Right renal pelvis (tissue), 4 donors: Measurements from ENCODE around the gene SDHAF1. TPM values are rescaled to one million over a fixed set of nuclear protein-coding genes. Genes with fewer than 3 reads are reported as not detected.

Experiments used
- DNase-seq, 4 donors: peaks; one replicate each; pipeline ENCODE4 v3.0.0-alpha.2; 2013; ENCODE audit warnings: low read depth in 4 of 4, low spot score in 3 of 4, missing footprints in 1 of 4
- polyA plus RNA-seq, 4 donors: library from polyadenylated mRNA; unstranded; fragments of 120-200 nt; gene quantifications; one replicate each; pipeline ENCODE4 v1.2.1, GENCODE V29; 2013; ENCODE audit not compliant: insufficient read length in 4 of 4

SDHAF1 gene
- polyA plus RNA-seq, 4 donors = 12.7 to 18.6 (median 13.2) TPM

DNA sequence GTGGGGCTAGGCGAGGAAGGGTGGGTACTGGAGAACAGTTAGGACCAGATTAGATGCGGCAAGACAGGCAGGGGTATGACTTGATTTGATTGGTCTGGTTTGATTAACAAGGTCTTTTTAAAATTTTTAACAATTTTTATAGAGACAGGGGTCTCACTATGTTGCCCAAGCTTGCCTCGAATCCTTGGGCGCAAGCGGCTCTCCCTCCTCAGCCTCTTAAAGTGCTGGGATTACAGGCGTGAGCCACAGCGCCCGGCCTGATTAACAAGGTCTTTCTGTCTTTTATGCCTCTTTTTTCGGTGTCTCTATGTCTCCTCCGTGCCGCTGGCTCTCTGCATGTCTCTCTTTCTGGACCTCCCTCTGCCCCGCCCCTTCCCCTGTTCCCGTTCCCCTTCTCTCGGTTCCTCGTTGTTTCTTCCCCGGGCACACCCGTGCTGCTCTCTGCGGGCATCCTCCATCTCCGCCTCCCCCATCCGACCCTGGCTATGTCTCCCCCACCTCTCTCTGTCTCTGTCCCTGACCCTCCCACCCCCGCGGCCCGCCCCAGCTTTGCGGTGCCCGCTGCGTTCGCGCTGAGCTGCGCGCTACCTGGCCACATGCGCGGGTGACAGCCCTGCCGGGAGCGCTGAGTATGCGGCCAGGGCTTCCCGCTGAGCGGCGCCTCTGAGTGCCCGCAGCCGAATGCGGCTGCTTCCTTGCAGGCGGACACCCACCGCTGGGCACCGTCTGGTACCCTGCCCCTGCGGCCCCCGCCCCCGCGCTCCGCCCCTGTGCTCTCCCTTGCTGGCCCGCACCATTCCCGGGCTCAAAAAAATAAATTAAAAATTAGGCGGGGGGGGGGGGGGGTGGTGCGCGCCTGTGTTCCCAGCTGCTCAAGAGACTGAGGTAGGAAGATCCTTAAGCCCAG is 8.1 kb upstream of the SDHAF1 start:
- DNase-seq = no peak

- DNase-seq = no peak
These were observed 7.5 kb upstream of the SDHAF1 start for GRCh38 chr19:35987571-35987896.

GRCh38 chr19:35988824-35989223 is 6.2 kb upstream of the SDHAF1 start:
- DNase-seq = no peak

- DNase-seq = no peak
These were observed 4.8 kb upstream of the SDHAF1 start for GRCh38 chr19:35990156-35990555.

DNA sequence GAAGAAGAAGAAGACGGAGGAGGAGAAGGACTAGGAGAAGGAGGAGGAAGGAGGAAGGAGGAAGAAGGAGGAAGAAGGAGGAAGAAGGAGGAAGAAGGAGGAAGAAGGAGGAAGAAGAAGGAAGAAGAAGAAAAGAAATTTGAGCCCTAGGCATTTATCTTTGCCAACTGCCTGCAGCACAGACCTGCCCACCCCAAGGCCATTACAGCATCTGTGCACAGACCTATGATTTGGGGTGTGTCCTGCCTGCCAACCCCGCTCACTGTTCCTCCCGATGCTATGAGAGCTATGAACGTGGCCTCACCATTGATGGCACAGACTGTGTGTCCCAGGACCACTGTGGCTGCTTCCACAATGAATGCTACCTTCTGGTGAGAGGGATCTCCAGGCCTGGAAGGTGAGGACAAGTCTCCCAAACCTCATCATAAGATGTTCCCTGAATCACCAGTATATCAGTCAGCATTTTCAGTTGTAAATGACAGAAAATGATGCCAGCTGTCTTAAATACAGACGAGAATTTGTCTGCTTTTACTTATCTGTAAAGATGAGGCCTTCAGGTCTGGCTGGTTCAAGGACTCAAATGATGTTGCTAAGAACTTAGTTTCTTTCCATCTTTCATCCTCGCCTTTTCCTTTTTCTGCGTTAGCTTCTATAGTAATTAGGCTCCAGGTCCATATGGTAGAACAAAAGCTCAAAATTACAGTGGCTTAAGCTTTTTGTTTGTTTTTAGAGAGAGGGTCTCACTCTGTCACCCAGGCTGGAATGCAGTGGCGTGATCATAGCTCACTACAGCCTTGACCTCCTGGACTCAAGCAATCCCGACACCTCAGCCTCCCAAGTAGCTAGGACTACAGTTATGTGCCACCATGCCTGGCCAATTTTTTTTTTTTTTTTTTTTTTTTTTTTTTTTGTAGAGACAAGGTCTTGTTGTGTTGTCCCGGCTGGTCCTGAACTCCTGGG is 3.9 kb upstream of the SDHAF1 start:
- no peak for DNase-seq

- DNase-seq = no peak
These were observed 3.1 kb upstream of the SDHAF1 start for GRCh38 chr19:35991731-35992450.

DNA sequence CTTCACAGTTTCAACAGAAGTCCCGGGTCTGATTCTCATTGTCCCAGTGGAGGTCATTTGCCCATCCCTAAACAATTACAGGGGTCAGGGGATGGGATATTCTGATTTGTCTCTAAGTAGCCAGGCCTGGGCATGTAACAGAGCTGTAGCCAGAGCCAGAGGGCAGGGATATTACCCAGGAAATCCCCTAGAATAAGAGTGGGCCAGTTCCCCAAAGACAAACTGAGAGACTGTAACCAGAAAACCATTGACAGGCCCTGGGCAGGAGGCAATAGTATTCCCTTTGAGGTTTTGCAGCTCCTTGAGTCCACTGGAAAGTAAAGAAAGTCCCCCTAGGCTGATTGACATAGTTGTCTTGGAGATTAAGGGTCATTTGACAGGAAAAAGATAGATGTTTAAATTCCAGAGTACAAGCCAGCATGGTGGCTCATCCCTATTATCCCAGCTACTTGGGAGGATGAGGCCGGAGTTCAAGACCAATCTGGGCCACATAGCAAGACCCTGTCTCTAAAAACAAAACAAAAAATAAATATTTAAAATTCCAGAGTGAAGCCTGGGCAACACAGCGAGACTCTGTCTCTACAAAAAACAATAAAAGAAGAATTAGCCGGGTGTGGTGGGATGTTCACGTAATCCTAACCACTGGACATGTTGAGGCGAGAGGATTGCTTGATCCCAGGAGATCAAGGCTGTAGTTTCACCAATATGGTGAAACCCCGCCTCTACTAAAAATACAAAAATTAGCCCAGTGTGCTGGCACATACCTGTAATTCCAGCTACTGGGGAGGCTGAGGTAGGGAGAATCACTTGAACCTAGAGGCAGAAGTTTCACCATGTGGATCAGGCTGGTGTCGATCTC is 1.9 kb upstream of the SDHAF1 start:
- DNase-seq = no peak

GRCh38 chr19:35993923-35994598 is 927 bp upstream of the SDHAF1 start:
- DNase-seq = no peak

DNA sequence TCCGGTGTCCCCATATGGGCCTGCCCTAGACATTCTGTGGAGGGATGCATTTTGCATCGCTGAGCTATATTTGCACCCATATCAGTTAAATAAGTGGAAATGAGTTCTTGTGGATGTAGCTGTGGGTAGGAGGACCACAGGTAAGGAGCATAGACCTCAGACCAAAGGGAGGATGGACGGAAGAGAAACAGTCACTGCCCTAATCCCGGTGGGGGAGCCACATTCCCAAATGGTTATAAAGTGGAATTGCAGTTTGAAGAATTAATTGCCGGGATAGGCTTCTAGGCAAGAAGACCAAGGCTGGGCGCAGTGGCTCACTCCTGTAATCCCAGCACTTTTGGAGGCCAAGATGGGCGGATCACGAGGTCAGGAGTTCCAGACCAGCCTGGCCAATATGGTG is 1.8 kb downstream of the SDHAF1 start:
- DNase-seq = no peak

DNA sequence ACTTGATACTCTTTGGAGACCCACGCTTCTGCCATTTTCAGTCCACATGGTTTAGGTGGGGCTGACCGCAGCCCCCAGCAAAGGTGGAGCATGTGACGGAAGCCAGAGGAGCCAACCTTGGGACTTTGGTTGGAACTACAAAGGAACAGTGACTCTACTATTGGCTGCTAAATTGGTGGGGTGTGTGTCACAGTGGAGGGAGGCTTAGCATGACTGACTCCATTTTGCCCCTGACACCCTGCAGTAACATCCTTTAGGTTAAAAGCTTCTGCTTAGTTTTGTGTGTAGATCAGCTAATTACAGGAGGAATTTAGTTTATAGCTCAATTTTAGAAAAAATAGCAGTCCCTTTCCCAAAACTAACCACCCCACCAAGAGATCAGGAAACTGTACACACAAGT is 6.6 kb downstream of the SDHAF1 start:
- no peak for DNase-seq

- no peak for DNase-seq
These were observed 8.3 kb downstream of the SDHAF1 start for GRCh38 chr19:36003284-36003683.

DNA sequence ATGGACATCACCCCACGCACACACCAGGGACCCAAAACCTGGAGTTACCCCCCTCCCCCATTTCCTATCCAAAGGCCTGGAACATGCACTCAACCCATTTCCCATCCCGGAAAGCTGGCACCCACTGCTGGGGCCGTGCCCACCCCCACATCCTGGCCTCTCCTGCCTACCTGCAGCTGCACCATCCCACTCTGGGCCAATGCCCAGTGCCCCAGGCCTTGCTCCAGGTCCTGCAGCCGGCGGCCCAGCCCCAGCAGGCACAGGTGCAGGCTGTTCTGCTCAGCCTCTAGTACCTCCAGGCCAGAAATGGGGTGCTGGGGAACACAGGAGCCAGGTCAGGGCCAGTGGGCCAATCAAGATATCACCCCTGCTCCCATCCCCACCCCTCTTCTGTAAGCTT is 12.0 kb downstream of the SDHAF1 start:
- DNase-seq = no peak

GRCh38 chr19:36008336-36008978 is 13.5 kb downstream of the SDHAF1 start, which contains the start of gene SYNE4:
TSS of gene SYNE4 (minus strand) at chr19:36008813. CDS start at chr19:36008681, 132 bp downstream.
- peak in 1 of 4 donors; percentile 54 for DNase-seq

DNA sequence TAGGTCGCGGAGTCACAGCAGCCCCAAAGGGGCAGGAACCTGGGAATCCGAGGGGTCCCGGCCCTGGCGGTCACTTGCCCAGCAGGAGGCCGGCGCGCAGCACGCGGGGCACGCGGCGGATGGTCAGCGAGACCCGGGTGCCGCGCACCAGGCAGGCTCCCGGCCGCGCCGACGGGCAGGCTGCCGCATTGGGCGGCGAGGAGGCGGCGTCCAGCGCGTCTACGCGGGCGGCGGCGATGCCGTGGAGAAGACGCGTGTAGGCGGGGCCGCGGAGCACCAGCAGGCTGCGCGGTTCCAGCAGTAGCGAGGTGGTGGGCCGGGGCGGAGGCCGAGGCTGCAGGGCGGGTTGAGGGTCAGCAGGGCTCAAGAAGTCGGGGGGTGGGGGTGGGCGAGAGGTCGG is 14.2 kb downstream of the SDHAF1 start:
- no peak for DNase-seq

DNA sequence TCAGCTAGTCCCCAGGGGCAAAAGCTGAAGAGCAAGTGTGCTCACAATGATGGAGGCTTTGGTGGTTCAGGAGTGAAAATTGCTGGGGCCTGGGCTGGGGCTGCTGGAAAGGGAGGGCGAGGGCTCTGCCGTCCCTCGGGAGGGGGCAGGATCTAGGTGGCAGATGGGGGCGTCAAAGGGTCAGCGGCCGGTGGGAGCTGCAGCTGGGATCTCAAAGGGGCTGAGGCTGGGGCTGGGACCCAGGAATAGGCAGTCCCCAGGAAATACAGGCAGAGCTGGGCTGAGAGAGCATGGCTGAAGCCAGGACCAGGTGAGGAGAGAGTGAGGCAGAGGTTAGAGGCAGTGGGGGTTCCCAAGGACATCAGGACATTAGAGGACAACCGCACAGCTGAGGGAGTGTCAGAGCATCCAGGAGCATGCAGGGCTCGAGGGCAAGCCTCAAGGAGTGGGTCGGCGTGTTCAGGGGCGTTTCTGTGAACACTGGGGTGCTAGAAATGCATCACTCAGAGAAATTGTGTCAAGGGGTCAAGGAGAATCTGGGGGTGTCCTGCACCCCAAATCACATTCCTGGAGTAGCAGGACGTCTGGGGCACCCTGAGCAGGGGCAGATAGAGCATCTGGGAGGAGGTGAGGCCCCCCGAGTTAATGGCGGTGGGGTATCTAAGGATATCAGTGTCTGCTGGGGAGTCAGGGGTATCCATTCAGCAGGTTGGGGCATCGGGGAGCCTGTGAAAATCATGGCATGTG is 14.8 kb downstream of the SDHAF1 start:
- no peak for DNase-seq

DNA sequence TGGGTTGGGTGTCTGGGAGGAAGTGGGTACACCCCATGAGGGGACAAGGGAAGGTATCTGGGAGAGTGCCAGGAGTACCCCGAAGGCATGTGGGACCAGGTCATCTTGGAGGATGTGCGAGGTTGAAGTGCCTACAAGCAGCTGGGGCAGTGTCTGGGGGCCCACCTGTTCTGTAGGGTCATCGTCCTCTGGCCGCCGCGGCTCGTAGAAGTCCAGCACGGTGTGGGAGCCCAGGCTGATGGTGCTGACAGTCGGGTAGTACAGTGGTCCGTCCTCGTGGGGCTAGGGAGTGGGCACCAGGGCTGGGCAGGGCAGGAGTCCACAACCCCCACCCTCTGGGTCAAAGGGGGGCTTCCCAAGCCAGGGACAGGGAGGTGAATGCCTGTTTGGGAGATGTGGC is 15.4 kb downstream of the SDHAF1 start:
- no peak for DNase-seq

DNA sequence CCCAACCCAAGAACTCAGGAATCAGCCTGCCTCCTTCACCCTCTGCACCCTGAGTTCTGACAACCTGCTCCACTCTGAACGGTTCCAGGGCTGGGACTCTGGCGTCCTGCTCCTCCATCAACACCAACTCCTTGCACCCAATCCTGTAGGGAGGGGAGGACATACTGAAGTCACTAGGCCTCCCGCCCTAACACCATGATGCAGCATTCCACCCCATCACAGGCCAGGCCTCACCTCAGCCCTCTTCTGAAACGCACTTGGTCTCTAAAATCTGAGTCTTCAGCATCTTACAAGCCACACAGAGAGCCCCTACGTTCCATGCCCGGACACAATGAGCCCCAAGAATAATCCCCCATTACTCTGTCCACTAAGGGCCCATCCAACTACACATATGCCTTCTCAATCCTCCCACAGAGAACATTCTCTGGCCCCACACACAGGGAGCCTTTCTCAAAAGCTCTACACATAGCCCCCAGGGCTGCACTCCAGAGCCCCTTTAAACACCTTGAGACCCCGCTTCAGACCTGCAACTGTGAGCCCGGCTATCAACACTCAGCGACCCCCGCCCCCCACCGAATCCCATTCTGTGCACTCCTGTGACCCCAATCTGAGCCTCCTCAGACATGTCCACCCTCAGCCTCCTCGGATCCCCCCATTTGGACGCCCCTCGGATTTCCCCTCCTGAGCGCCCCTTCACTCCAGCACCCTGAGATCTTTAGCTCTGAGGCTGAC is 18.5 kb downstream of the SDHAF1 start:
- no peak for DNase-seq
